Measurements from ENCODE around the gene CCP110.

CCP110 gene

GRCh38 chr16:19582050-19582831, 58.5 kb downstream of the CCP110 start:
- no peak for DNase-seq
- Histone ChIP-seq H3K27ac (no peak overlapping the region), H3K9me3 (ENCODE audit: severe bottlenecking) (peaks cover 6% of the 10 kb centered on the region), H3K4me3 (ENCODE audit: low read depth, low read length) (no peak overlapping the region), H3K27me3 (ENCODE audit: insufficient read depth, low read depth, severe bottlenecking) (no peaks in the 10 kb centered on the region), H3K36me3 (peaks cover 42% of the 10 kb centered on the region)
- TF ChIP-seq CTCF (IDR thresholded peaks at IDR 0.05; ENCODE audit: low read depth, low read length) = no peak

GRCh38 chr16:19583665-19584300, 60.0 kb downstream of the CCP110 start:
- peaks cover 6% of the 10 kb centered on the region for H3K9me3 ChIP-seq (ENCODE audit: severe bottlenecking)
- TF ChIP-seq CTCF (IDR thresholded peaks at IDR 0.05; ENCODE audit: low read depth, low read length) = peak; percentile 80
- H3K27ac ChIP-seq = no peak overlapping the region
- H3K27me3 ChIP-seq (ENCODE audit: insufficient read depth, low read depth, severe bottlenecking) = no peaks in the 10 kb centered on the region
- peaks cover 37% of the 10 kb centered on the region for H3K36me3 ChIP-seq
- DNase-seq = peak; percentile 32
- no peak overlapping the region for H3K4me3 ChIP-seq (ENCODE audit: low read depth, low read length)

- no peak overlapping the region for H3K4me3 ChIP-seq (ENCODE audit: low read depth, low read length)
- no peak overlapping the region for H3K27ac ChIP-seq
- TF ChIP-seq CTCF (IDR thresholded peaks at IDR 0.05; ENCODE audit: low read depth, low read length) = no peak
- peaks cover 8% of the 10 kb centered on the region for H3K36me3 ChIP-seq
- no peaks in the 10 kb centered on the region for H3K27me3 ChIP-seq (ENCODE audit: insufficient read depth, low read depth, severe bottlenecking)
- DNase-seq = no peak
- no peaks in the 10 kb centered on the region for H3K9me3 ChIP-seq (ENCODE audit: severe bottlenecking)
Observed at GRCh38 chr16:19588661-19589060, 64.9 kb downstream of the CCP110 start.

GRCh38 chr16:19589106-19589505, 65.4 kb downstream of the CCP110 start:
- H3K9me3 ChIP-seq (ENCODE audit: severe bottlenecking) = no peaks in the 10 kb centered on the region
- no peak for DNase-seq
- H3K27ac ChIP-seq = no peak overlapping the region
- peaks cover 11% of the 10 kb centered on the region for H3K36me3 ChIP-seq
- no peak for TF ChIP-seq CTCF (IDR thresholded peaks at IDR 0.05; ENCODE audit: low read depth, low read length)
- no peak overlapping the region for H3K4me3 ChIP-seq (ENCODE audit: low read depth, low read length)
- H3K27me3 ChIP-seq (ENCODE audit: insufficient read depth, low read depth, severe bottlenecking) = no peaks in the 10 kb centered on the region

- no peaks in the 10 kb centered on the region for H3K9me3 ChIP-seq (ENCODE audit: severe bottlenecking)
- no peak for TF ChIP-seq CTCF (IDR thresholded peaks at IDR 0.05; ENCODE audit: low read depth, low read length)
- peaks cover 13% of the 10 kb centered on the region for H3K36me3 ChIP-seq
- H3K27me3 ChIP-seq (ENCODE audit: insufficient read depth, low read depth, severe bottlenecking) = no peaks in the 10 kb centered on the region
- H3K27ac ChIP-seq = no peak overlapping the region
- DNase-seq = no peak
- no peak overlapping the region for H3K4me3 ChIP-seq (ENCODE audit: low read depth, low read length)
Observed at GRCh38 chr16:19589771-19590302, 66.1 kb downstream of the CCP110 start.
